NCI-H1436 treated with DMSO at 0.1 percent for 48 hours (cell line): Measurements from ENCODE around the gene LRRFIP1.
"Not testable (repeated sequence)": the region's sequence is repeated elsewhere in the genome, so short reads cannot be mapped to it uniquely, and the experiment has no call there.

Experiments
- DNase-seq: peaks from one replicate; lab custom pipeline; 2025; lab: John Stamatoyannopoulos, UW

The LRRFIP1 gene

DNA sequence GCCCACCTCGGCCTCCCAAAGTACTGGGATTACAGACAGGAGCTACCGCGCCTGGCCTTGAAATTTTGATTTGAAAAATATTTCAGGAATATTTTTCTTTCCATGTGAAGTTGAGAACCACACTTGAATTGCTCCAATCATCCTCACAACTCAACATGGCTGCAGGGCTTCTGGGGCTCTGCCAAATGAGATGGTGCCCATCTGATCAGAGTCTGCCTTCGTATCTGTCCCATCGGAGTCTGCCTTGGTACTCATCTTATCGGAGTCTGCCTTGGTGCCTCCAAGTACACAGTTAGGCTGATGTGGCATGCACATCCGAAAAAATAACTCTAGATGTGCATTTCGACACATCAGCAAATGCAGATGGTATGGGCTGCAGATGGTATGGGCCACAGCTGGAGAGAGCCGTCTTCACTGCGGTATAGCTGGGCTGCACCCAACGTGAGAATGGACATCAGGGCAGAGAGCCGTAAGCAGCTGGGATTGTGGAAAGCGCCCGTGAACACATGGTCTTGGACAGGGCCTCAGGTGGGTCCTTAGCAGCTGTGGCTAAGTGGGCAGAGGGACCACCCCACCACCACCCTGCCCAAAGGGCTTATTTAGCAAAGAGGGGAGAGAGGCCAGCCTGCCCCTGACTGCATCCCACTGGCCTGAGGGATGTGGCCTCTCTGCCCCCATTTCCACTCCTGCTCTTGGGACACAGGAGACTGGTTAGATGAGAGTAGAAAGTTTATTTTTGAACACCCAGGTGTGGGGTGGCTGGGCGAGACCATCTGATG, 119.1 kb downstream of the LRRFIP1 start:
- no peak for DNase-seq

DNA sequence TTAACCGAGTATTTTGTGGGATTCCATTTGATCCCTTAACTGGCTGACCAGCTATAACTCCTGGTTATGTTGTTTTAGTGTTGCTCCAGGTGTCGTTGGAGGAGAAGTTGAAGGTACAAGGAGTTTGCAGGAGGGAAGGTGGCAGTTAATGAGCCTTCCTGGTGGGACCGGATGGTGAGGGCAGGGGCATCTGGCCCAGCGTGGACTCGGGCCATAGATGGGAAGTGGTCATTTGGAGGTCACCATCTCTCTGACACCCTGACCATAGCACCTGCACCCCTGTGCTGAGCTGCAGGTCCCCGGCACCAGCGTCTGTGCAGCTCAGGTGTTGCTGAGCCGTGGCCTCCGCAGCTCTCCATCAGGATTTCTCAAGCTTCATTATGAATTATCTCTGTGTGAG, 119.8 kb downstream of the LRRFIP1 start:
- DNase-seq: no peak

DNA sequence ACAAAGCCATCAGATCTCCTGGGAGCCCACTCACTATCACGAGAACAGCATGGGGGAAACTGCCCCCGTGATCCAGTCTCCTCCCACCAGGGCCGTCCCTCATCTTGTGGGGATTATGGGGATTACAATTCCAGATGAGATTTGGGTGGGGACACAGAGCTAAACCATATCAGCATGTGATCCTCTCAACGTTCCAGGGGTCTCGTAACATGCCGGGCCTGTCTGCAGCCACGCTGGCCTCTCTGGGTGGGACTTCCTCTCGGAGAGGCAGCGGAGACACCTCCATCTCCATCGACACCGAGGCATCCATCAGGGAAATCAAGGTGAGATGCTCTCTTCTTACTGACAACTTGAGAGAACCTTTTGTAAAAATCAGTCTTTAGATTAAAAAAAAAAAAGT, 121.6 kb downstream of the LRRFIP1 start:
- DNase-seq: no peak

DNA sequence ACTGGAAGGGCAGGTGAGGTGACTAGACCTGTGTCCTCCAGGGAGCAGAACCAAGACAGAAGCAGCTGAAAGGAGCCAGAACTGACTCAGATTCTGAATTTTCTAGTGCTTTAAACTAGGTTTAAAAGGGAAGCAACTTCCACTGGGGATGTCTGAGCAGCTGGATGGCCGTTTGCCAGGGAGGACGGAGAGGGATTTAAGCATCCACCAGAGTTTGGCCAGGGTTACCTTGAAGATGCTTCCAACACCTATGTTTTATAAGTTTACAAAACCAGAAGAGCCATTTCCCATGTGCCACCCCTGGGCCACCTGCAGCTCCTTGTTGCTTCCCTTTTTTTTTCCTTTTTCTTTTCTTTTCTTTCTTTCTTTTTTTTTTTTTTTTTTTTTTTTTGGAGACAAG, 122.6 kb downstream of the LRRFIP1 start:
- no peak for DNase-seq

DNA sequence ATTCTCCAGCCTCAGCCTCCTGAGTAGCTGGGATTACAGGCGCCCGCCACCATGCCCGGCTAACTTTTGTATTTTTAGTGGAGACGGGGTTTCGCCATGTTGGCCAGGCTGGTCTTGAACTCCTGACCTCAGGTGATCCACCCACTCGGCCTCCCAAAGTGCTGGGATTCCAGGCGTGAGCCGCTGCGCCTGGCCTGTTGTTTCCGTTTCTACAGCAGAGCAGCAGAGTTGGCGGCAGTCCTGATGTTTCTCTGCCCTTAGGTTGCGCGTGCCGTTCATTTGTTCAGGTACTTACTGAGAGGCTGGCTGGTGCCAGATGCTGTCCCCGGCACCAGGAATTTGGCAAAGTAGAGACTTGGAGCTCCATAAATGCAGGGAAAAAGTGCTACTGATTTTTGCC, 123.1 kb downstream of the LRRFIP1 start:
- not testable (repeated sequence) for DNase-seq

DNA sequence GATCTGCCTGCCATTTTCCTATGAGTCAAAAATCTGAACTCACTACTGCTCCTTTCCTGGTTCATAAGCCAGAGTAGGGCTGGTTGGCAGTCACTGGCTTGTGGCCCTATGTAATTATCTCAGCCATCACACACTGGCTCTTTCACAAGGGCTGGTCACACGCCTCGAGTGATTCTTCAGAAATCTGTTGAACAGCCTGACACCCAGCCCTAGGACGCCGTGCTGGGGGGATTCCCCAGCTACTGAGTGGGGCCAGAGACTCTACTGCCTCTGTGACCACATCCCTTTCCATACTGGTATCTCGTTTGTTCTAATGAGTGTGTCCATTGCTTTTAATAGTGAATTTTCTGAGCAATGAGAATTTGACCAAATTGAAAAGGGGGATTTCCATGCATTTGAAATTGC, 125.4 kb downstream of the LRRFIP1 start:
- no peak for DNase-seq

DNA sequence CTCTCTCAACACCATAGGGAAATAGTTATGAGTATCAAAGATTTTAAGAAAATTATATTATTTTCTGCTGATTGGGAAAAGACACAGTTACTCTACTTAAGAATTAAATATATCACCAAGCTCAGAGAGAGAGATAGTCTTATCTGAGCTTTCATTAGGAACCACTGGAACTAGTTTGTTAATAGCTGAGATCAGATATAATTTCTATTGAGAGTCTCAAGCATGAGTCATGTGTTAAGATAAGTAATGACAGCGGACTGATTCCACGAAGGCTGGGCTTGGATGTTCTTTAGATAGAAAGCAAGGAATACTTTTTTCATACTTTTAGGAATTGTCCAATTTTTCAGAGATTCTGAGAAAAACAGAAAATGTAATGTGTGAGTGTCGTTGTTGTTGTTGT, 126.8 kb downstream of the LRRFIP1 start:
- DNase-seq: no peak

DNA sequence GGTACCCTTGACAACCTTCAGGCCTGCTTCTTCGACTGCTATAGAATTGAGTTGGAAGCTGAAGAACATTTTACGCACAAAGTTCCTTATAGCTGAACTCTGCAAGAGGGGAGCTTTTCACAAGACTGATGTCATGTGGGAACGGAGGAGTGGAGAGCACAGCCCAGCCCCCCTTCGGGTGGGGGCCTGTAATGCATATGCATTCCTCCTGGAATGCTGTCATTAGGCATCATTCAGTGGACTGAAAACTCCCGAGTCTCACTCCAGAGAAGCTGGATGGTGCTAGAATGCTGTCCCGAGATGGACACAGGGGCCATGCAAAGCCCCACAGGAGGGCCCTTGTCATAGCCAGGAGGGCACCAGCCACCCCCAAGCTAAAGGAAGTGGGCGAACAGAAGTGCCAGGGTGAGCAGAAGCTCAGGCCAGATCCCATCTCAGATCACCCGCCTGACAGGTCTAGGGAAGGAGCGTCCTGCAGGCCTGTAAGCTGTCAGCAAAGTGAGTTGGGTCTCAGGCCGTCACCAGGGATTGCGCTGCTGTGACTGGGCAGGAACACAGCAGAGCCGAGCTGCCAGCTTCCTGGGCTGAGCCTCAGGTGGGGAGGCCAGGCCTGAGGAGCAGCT, 127.3 kb downstream of the LRRFIP1 start:
- DNase-seq: no peak

DNA sequence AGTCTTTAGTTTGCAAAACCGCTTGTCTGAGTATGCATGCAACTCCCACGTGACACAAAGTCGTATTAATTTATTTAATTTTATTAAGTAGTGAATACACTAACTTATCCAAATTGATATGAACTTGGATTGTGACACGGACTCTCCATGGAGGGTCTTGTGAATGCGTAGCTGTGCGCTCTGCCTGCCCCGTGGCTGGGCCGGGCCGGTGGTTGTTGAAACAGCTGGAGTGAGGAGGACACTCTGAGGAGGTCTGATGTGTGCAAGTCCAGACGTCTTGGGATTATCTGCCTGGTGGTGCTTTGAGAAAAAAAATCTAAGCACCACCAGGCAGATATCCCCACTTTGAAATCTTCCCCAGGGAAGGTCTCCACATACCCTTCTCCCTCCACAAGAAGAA, 130.2 kb downstream of the LRRFIP1 start:
- DNase-seq: no peak

DNA sequence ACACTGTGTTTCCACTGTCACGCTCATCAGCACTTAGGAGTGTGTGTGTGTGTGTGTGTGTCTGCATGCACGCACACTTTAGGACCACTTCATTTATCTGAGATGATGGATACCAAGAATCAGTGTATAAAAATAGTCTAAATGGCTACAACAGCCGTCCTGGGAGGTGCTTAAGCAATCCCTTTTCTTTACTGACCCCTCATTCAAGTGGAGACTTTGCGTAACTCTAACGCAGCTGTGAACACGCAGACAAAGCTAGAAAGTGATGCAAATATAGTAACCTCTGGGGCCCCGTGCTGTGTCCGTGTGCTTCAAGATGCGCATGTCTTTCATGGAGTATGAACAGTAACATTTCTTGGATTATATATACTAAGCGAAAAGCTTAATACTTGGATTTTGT, 130.8 kb downstream of the LRRFIP1 start:
- no peak for DNase-seq

DNA sequence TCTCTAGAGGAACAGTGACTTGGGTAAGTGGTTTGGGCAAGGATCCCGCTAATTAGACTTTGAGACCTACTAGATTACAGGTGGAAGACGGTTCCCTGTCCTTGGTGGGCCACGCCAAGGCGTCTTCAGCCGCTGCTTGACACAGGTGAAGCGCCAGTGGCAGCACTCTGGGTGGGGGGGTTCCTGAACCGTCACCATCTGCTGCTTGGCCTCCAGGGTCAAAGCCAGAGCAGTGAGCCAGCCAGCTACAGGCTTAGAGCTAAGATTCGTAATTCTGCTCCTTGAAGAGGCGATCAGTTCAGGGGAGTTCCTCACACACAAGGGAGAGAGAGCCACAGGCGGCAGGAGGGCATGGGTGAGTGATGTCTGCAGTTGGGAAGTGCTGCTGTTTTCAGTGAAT, 131.8 kb downstream of the LRRFIP1 start:
- no peak for DNase-seq

DNA sequence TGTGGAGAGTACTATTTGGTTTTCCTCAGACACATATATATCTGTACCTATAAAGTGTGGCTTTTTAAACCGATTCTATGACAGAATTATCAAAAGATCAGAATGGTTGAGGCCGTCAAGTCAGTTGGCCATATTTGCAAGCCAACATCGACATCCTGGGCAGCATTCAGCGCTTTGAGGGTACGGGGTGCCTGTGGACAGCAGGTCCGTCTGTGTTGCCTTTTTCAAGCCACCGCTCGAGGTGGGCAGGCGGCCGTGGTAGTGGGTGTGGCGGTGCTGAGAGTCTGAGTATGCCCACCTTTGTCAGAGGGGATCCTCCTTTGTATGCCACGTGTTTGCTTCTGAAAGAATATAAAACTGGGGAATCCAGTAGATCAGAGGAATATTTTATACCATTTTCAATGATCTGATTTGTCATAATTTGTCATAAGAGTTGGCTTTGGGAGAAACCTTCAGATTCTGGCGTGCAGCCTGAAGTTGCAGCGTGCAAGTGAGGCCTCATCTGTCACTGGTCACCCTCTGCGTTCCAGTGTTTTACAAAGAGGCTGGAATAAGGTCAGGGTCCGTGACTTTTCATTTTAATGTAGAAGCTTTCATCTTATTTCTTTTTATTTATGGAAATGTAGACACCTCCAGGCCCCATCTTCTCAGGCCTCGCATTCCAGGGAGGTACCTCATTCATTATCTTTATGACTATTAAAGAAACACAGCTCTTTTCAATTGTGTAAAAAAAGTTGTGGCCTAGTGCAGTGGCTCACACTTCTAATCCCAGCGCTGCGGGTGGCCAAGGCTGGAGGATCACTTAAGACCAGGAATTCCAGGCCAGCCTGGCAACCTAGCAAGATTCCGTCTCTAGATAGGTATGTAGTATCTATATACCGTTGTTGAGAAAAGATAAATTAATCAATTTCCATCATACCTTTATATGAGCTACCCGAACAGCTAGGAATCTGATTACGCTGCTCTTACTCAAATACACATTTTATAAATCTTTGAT, 133.4 kb downstream of the LRRFIP1 start:
- DNase-seq: no peak

DNA sequence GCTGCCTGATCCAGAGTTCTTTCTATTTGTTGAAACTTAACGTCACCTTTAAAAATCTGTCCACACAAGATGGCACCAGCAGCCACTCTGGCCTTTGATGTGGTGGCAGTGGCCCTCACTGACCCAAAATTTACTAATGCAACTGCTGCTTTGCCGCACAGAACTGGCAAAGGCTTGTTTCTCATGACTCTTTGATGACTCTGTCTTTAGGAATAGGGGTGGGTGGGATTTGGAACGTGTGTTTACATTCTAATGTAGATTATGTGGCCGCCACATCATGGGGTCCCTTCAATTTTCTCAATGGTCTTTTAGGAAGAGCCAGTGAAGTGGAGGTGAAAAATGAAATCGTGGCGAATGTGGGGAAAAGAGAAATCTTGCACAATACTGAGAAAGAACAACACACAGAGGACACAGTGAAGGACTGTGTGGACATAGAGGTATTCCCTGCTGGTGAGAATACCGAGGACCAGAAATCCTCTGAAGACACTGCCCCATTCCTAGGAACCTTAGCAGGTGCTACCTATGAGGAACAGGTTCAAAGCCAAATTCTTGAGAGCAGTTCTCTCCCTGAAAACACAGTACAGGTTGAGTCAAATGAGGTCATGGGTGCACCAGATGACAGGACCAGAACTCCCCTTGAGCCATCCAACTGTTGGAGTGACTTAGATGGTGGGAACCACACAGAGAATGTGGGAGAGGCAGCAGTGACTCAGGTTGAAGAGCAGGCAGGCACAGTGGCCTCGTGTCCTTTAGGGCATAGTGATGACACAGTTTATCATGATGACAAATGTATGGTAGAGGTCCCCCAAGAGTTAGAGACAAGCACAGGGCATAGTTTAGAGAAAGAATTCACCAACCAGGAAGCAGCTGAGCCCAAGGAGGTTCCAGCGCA, 135.2 kb downstream of the LRRFIP1 start:
- DNase-seq: not testable (repeated sequence)

DNA sequence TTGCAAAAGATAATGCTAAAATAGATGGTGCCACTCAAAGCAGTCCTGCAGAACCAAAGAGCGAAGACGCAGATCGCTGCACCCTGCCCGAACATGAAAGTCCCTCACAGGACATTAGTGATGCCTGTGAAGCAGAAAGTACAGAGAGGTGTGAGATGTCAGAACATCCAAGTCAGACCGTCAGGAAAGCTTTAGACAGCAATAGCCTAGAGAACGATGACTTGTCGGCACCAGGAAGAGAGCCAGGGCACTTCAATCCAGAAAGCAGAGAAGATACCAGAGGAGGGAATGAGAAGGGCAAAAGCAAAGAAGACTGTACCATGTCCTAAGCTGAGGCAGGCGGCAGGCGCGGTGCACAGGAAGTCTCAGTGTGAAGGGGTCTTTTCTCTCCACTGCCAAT, 136.4 kb downstream of the LRRFIP1 start:
- no peak for DNase-seq

DNA sequence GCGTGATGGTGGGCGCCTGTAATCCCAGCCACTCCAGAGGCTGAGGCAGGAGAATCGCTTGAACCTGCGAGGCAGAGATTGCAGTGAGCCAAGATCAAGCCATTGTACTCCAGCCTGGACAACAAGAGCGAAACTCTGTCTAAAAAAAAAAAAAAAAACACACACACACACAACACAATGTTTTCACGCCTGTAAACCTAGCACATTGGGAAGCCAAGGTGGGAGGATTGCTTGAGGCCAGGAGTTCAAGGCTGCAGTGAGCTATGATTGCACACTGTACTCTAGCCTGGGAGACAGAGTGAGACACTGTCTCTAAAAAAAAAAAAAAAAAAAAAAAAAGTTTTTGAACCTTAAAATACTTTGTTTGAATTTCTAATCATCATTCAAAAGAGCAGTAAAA, 137.7 kb downstream of the LRRFIP1 start:
- DNase-seq: not testable (repeated sequence)

DNA sequence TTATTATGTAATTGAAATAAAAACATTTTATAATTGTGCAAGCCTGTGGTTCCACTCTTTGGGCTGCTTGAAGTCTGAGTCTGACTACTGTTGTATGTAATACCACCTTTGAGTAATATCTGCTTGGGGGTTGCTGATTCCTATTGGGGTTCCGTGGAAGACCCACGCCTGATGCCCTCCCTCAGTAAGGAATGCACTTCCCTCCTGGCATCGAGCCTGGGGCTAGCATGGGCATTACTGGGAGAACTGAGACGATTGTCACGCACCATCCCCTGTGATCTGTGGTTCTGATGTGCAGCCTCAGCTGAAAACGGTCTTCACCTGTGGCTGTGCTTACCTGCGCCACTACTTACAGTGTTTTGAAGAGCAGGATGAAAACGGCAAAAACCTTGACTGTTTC, 138.5 kb downstream of the LRRFIP1 start:
- no peak for DNase-seq

DNA sequence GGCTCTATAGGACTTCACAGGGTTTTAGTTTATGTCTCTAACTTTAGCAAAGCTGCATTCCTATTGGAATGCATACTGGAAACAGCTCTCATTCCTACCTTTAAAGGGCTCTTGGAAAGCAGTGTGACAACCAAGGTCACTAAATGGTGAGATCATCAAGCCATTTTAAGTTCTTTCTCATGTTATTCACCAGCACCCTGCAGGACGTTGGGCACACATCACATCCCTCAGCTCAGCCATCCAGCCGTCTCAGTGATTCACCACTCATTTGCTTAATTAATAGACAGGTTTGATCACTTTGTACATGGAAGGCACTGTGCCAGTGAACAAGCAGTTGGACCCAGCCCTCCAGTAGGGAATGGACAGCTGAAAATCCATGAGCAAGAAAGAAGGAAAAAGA, 139.0 kb downstream of the LRRFIP1 start:
- DNase-seq: no peak

DNA sequence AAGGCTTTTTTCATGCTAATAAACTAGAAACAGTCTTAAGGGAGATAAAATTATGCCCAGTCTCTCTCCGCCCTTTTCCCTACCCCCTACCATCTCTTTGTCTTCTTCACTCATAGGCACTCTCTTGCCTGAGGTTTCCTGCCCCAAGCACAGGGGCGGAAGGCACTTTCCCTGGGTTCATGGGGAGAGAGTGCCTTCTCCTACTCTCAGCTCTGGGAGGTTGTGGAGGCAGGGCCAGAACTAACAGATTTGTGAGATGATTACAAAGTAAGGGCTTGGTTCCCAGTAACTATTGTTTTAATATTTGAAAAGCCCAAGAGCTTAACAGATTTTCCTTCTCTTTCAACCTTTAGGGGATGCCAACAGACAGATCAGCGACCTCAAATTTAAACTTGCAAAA, 145.1 kb downstream of the LRRFIP1 start:
- DNase-seq: no peak

DNA sequence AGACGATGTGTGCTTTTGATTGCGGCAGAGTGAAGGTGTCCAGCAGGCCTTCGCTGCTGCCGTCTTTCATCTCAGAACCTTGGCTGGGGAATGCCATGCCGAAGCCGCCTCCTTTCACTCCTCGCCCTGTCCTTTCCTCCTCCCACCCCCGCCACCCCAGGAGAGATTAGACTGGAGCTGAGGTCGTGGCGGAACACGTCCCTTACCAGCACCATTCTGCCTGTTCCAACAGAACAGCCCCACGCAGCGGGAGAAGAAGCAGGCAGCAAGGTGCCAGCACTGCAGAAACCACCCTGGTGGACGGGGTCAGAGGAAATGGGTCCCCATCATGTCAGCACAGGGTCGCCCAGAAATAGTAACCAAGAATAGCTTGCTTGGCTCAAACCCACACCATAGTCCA, 146.4 kb downstream of the LRRFIP1 start:
- DNase-seq: no peak

DNA sequence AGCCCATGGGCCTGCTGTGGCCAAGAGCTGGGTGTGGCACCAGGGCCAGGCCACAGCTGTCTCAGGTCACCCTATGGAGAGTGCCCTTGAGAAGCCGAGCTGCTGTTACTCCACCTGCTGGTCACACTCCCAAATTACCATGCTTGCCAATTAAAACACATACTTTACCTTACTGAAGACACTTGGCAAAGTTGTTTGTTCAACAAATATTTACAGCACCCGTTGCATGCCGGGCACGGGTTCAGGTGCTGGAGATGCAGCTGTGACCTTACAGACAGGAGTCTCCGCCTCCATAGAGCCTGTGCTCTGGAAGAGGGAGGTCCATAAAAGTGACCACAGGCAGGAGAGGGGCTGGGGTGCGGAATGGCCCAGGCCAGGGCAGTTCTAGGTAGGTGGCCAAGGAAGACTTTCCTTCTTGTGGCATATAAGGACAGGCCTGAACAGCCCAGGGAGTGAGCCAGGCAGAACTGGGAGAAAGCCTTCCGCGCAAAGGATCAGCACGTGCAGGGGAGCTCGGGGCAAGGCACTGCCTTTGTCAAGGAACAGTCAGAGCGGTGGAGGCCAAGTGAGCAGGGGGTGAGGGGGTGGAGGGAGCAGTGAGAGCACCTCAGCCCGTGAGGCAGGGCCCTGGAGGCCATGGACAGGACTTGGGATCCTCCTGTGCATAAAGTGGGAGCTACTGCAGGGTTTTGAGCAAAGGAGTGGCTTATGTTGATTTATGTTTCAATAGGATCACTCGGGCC, 147.6 kb downstream of the LRRFIP1 start:
- DNase-seq: no peak

DNA sequence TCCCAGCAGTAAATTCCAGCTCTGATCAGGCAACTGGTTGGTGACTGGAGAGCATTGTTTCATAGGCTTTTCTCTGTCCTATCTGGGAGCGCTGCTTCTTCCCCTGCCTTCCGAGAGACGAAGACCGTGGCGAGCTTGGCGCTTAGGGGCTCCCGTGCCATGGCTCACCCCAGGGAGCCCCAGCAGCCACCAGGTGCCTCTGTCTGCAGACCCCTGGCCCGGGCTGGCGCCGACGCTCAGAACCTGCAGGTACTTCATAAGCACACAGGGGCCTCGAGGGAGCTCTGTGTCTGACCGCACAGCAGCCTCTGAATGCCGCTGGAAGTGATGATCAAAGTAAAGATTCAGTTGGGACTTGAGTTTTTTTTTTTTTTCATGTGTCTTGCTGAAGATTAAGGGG, 152.1 kb downstream of the LRRFIP1 start:
- no peak for DNase-seq
